Dedifferentiated amniotic fluid mesenchymal stem cell (primary cell): ENCODE measurements around the gene NEURL4.
A peak's percentile ranks its signal among the peaks of the same experiment; 100 is the strongest.
"Not testable (repeated sequence)": the region's sequence is repeated elsewhere in the genome, so short reads cannot be mapped to it uniquely, and the experiment has no call there.

ENCODE experiments used
- DNase-seq: peaks from one replicate; pipeline ENCODE4 v3.0.0-alpha.2; 2016; ENCODE audit errors: extremely low spot score

The NEURL4 gene

DNA sequence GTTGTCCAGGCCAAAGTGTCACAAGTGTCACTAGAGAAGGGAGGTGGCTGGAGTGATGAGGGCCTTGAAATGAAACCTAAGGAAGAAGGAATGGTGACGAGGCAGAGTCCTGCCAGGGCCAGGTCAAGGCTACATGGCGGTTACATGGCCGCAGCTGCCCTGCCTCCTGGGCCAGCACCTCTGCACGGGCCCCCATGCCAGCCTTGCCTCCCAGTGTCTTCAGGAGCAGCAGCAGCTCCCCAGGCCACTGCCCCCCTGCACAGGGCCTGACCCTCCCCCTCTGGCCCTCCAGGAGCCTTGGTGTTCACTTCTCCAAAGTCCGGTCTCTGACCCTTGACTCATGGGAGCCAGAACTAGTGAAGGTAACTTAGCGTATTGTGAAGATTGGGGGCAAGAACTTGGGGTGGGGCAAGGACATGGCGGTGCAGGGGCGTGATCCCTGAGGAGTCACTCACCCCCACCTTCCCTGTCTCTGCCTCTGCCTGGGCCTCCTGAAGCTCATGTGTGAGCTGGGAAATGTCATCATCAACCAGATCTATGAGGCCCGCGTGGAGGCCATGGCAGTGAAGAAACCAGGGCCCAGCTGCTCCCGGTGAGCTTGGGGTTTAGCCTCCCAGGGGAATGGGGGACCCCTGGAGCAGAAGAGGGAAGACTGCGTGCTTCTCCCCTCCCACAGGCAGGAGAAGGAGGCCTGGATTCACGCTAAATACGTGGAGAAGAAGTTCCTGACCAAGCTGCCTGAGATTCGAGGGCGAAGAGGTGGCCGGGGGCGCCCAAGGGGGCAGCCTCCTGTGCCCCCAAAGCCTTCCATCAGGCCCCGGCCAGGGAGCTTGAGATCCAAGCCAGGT, 18.7 kb upstream of the NEURL4 start:
- no peak for DNase-seq

DNA sequence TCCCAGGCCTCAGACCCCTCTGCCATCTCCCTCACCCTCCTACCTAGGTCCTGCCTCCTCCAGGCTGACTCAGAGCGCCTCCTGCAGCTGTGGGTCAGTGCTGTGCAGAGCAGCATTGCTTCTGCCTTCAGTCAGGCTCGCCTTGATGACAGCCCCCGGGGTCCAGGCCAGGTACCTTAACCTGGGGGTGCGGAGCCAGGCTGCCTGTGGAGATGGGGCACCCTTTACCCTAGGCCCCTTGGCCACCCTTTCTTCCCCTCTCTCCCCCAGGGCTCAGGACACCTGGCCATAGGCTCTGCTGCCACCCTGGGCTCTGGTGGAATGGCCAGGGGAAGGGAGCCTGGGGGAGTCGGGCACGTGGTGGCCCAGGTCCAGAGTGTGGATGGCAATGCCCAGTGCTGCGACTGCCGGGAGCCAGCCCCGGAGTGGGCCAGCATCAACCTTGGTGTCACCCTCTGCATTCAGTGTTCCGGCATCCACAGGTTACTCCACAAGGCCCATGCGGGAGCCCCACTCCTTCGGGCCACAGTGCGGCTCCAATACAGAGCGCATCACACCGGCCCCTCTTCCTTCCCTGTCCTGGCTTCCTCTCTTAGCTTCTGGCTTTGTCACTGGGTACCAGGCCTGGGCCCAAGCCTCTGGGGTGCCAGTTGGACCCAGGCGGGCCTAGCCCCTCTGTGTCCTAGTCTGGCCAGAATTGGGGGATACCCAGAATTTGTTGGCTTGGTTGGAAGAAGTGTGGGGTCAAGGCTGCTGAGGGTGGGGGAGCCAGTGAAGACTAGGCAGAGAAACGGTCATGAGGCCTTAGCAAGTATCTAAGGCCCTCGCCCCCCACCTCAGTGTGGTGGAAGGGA, 17.9 kb upstream of the NEURL4 start:
- DNase-seq, result no peak

DNA sequence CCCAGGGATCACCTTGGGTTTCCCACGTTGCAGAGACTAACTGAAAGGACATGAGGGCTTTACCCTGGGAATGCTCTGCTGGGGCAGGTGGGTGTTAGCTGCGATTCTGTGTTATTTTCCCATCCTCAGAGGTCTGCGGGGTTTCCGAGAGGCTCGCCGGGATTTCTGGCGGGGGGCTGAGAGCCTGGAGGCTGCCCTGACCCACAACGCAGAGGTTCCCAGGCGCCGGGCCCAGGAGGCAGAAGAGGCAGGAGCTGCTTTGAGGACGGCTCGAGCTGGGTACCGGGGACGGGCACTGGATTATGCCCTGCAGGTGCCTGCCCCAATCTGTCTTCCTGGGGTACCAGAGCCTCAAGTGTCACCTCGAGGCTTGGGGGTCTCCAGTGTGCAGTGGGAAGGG, 14.1 kb upstream of the NEURL4 start:
- DNase-seq, result no peak

DNA sequence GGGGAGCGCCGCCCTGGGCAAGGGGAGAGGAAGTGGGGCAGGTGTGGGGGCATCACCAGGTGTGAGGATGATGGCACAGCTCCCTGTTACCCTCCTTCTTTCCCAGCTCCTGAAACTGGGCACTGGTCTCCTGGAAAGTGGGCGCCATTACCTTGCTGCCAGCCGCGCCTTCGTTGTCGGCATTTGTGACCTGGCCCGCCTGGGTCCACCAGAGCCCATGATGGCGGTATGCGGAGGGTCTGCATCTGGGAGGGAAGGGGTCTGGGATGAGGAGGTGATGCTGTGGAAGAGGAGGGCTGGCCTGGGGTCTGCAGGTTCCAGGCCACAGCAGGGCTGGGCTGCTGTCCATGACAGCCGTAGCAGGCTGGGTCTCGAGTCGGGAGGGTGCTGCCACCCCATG, 12.7 kb upstream of the NEURL4 start:
- DNase-seq, result no peak

DNA sequence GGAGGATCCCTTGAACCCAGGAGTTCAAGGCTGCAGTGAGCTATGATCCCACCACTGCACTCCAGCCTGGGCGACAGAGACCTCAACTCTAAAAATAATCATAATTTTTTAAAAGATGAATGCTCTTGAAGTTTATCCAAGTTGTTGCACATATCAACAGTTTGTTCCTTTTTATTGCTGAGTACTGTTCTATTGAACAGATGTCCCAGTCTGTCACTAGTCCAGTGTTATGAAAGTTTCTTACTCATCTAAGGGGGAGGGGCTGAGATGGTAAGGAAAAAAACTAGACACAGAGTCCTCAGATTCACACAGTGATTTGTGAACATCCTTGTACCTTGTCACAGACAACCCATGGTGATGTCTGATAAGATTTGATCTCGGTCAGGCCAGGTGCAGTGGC, 11.0 kb upstream of the NEURL4 start:
- no peak for DNase-seq

DNA sequence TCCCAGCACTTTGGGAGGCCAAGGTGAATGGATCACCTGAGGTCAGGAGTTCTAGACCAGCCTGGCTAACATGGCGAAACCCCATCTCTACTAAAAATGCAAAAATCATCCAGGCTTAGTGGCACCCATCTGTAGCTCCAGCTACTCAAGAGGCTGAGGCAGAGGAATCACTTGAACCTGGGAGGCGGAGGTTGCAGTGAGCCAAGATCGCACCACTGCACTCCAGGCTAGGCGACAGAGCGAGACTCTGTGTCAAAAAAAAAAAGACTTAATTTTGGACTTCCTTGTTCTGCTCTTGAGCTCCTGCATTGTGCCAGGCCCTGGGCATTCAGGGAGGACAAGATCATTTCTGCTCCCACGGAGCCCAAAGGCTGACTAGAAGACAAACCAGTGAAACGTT, 8.5 kb upstream of the NEURL4 start:
- not testable (repeated sequence) for DNase-seq

DNA sequence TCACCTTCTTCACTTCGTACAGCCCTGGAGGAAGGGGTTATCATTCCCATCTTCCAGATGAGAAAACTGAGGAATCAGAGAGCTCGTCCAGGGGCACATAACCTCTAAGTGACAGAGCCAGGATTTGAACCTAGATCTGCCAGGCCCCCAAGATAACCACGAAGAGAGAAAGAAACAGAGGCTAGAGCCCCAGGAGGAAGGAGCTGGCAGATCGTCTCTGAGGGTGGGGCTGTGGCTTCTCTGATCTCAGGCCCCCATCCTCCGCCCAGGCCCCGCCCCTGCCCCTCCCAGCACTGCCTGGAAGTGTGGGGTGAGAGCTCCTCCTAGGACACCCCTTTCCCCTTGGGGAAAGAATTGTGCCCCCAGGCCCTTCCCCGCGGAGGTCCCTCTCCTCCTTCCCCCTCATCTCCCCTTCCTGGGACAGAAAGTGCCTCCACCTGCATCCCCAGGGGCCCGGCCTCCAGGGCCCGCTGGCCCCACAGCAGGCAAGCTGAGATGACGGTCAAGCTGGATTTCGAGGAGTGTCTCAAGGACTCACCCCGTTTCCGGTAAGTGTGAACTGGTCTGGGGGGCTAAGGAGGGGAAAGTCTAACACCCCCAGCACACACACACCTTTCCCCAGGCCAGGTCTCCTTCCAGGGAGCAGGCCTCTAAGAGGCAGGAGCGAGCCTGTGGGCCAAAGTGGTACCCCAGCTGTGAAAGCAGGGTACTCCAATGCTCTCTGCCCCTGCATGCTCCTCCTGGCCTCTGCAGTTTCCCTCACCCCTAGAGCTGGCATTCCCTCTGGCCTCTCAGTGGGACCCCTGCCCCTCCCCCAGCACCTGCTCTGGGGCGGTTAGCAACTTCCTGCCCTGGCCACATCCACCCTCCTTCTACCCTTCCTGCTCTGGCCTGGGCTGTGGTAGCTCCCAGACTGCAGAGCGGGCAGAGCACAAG, 7.4 kb upstream of the NEURL4 start, which contains the start of gene ACAP1:
ACAP1 (plus strand) TSS at position 290 of the 936 bp plus-strand sequence; CDS start at position 496, 206 bp downstream.
- DNase-seq, result no peak

DNA sequence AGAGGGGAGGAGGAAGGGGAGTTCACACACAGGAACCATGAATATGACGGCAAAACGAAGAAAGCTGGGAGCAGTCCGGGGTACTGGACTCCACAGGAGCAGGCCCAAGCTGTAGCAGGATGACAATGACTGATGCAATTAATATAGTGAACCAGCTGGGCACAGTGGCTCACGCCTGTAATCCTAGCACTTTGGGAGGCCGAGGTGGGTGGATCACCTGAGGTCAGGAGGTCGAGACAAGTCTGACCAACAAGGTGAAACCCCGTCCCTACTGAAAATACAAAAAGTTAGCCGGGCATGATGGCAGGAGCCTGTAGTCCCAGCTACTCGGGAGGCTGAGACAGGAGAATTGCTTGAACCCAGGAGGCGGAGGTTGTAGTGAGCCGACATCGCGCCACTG, 6.6 kb upstream of the NEURL4 start:
- not testable (repeated sequence) for DNase-seq

DNA sequence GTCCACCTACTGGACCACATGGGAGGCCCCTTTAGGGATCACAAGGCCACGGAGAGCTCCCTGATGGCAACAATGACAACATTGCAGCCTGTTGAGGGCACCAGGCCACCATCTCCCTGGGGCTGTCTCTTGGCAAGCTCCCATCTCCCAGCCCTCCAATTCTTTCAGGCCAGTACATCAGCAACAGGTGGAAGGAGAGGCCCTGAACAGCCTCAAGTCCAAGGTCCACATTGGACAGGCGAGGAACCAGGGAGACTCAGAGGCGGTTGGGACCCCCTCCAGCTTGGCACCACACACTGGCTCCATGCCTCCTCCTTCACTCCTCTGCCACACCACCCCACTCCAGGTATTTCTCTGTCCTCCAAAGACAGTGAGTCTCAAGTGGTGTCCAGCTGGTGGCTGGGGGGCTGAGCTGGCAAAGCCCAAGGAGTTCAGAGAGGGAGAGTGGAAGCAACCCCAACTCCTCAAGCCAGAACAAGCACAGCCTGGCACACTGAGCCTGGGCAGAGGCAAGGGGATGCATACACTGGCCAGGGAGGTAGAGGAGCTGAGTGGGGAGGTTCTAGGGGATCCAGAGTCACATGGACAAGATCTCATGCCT, 5.9 kb upstream of the NEURL4 start:
- no peak for DNase-seq

DNA sequence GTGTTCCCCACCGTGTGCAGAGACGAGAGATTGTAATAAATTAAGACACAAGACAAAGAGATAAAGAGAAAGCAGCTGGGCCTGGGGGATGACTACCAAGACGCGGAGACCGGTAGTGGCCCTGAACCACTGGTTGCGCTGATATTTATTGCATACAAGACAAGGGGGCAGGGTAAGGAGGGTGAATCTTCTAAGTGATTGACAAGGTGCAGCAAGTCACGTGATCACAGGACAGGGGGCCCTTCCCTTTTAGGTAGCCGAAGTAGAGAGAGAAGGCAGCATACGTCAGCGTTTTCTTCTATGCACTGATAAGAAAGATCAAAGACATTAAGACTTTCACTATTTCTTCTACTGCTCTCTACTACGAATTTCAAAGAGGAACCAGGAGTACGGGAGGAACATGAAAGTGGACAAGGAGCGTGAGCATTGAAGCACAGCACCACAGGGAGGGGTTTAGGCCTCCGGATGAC, 3.5 kb upstream of the NEURL4 start:
- DNase-seq, result not testable (repeated sequence)

DNA sequence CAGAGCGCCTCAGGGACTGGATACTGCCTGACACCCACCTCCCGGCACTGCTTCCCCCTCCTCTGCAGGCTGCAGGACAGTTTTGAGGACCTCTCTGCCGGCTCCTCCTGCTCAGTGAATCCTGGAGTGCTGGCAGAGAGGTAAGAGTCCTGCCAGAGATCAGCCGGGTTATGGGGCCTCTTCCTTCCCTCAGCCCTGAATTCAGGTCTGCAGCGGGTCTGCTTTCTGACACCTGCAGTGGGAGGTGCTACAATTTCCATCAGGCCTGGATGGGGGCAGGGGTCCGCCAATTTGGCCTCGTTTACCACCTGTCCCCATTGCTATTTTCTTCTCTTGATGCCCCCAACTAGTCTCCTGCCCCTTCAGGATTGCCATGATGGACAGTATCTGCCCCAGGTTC, 3.0 kb upstream of the NEURL4 start:
- DNase-seq, result no peak

DNA sequence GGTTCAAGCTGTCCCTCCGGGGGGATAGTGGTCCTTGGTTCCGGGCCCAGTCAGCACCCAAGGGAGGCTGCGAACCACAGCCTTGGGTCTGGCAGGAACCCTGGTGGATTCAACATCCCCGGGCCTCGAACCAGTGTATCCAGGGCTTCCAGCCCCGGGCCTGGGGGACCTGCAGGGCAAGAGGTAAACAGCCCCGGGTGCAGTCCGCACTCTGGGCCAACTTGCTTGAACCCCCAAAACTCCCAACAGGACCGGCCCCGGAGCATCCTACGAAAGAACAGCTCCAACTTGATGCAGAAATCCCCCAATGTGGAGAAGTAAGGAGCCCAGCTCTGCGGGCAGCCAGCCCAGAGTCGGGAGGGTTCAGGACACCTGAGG, 1.5 kb upstream of the NEURL4 start:
- DNase-seq, result no peak

DNA sequence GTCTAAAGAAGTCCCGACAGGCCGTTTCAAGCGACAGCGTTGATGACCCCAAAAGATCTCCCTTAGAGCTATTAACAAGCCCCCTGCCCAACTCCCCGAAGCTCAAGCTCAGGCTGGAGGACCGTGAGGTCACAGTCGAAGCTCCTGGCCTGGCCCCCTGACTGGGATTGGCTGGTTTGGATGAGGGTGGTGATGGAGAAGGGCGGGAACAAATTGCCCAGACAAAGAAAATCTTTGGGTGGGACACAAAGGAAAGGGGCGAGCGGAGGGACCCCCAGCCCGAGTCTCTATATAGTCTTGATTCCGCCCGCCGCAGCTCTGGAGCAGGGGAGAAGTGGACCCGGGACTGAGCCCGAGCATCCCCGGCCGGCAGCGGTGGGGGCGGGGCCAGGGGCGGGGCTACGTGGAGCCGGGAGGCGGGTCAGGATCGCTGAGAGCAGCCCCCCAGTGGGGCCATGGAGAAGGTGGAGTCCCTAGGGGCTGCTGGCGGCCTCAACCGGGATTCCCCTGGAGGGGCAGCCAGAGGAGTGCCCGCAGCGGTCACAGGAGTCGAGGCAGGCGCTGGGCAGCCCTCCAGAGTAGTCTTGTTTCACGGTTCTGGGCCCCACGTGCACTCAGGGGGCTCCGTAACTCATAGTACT, 982 bp upstream of the NEURL4 start:
- no peak for DNase-seq

DNA sequence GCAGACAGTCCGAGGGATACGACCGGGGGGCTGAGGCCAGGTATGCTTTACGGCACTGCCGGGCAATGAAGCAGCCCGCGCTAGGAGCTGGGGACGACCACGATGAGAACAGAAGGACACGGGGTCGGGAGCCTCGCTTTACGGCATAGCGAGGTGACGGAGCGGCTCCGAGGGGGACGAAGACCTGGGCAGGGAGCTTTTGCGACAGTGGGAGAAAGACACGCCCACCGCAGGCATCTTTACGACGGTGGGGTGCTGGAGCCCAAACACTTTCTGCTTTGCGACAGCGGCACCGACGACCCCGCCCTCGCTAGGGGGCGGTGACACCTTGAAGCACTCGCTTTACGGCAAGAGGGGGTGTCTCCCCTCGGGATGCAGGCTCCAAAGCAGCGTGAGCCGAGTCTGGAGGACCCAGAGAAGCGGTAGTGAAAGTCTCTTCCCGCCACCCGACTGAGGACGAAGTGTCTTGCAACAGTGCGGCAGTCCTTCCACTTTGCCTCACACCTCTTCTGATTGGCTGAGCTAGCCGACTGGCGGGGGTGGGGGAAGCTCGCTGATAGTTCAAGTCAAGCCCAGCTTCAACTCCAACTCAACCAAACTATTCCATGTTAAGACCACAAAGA, 350 bp upstream of the NEURL4 start:
- DNase-seq, result peak; percentile 94

DNA sequence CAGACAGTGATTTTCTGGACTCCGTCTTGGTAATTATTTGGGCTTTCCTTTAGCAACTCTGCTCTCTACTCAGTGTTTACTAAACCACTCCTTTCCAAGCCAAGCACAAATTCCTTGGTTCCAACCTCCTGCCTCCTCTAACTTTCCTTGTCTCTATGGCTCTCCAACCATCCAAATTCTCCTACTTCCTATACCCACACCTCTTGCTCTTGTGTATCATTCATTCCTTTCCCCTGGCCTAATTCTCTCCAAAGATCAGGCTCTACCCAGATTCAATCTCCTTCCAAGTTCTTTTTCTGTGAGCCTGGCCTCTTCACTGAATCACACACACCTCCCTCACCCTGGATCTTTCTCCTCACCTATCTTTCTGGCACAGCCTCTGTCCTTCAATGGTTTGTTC, 1.1 kb downstream of the NEURL4 start:
- no peak for DNase-seq

DNA sequence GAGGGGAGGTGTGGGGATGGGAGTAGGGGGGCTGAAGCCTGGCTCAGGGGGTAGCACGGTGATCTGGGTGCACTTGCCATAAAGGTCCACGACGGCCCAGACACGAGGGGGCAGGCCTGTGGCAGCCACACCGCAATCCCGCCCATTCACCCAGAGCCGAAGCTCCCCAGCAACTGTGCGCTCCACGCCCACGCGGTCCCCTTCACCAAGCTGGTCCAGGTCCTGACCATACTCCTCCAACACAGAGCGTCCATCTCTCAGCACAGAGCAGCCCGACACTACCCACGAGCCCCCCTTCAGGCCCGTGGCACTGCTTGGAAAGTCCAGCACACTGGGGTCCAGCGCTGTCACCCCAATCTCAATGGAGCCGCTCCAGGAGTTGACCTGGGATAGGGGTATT, 1.6 kb downstream of the NEURL4 start:
- no peak for DNase-seq

DNA sequence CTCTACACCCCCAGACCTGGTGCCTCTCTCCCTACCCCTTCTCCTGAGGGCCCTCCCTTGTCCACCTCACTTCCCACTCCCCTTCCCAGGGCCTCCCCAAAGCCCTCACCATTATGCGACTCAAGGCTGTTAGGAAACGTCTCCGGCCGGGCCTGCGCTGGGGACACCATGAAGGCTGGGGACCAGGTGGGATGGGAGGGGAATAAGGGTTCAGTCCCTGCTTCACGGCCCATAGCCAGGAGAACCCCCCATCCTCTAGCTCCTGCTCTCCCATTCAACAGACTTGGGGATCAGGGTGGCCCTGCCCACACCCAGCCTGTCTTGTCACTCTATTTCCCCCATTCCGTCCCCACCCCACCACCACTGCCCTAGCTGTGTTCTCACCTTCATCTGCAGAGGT, 2.1 kb downstream of the NEURL4 start:
- no peak for DNase-seq

DNA sequence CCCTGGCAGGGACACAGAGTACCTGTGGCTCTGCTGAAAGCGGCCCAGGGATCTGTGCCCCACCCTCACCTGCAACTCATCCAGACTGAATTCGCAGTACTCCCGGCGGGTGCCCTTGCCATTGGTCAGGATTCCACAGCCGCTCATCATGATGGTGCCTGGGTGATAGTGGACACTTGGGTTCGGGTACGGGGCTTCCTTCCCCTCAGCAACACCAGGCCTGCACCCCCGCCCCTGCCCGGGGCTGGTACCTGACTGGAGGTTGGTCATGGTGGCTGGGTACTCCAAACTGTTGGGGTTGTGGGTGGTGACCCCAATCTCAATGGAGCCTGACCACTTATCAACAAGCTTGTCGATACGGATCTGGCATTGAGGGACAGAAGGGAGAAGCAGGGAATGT, 2.9 kb downstream of the NEURL4 start:
- DNase-seq, result no peak

DNA sequence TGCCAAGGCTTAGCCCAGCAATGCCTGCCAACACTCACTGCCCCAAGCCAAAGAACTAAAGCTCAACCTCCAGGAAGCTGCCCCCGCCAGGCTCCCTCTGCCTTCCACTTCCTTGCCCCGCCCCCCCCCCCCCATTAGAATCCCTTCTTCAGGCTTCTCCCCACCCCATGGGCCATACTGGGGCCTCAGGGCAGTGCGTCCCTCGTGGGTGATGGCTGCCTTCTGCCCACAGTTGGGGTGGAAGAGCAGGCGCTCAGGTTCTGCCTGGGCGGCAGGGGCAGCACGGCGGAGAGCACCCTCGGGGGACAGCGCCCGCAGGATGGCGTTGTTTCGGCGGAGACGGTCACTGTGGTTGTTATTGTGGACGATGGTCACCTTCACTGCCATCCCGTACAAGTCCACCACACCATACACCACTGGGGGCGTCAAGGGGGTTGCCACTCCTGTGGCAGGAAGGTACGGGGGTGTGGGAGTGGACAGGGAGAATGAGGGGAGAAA, 4.1 kb downstream of the NEURL4 start:
- no peak for DNase-seq

DNA sequence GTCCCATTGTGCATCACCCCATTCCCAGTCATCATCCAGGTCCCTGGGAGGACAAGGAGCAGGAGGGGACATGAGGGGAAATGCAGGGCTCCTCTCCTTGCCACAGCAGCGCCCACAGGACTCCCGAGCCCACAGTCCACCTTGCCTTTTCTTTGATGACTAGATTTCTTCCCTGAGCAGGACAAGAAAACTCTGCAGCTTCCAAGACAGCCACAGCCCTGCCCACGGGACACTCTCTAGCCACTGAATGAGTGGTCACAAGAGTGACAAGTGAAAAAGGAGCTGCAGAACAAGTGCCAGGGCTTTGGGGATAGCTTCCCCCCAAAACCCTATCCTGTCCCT, 4.7 kb downstream of the NEURL4 start:
- DNase-seq, result no peak
